DMS53 treated with DMSO at 0.1 percent for 48 hours (cell line): Measurements from ENCODE around the gene SCARB2.

Source experiments
- DNase-seq: peaks from one replicate; lab custom pipeline; 2025; ENCODE audit not compliant: unreplicated experiment; lab: John Stamatoyannopoulos, UW

Gene SCARB2

DNA sequence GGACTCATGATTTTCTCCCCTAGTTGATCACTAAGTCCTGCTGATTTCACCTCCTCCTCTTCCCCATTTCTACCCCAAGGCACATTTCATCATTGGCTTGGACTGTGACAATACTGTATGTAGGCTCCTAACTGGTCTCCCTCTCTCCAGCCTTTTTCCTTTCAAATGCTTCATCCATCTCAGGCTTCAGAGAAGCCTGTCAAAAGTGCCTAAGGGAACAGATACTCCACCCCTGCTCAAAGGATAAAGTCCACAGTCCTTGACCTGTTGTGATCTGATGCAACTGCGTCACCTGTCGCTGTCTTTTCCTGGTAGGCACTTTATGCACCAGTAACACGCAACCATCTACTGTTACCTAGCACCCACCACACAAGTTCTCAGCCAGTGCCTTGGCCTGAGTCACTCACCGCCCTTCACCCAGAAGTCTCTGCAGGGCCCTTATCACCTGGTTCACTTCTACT, 12.8 kb downstream of the SCARB2 start:
- DNase-seq, result peak; percentile 93

DNA sequence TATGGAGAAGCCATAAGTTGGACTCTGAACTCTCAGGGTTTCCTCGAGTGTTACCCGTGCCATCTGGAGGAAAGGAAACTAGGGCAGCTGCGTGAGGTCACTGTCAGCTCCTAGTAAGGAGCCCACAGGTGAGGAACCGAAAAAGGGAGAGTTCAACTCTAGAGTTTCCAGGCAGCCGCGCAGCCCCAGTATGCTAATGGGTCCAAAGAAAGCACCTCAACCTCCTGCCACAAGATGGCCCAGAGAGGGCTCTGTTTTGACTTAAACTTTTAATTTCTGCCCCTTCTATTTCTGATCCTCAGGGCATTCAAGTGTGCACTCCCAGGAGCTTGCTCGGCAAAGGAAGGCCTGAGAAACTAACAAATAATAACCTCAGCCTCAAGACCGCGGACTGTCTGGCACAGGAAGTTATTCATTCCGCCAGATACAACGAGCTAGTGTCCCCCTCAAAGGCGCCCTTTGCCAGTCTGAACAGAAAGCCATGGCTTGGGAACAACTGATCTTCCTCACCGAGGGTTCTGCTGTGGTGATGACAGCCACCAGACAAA, 13.9 kb downstream of the SCARB2 start:
- DNase-seq, result peak; percentile 33

DNA sequence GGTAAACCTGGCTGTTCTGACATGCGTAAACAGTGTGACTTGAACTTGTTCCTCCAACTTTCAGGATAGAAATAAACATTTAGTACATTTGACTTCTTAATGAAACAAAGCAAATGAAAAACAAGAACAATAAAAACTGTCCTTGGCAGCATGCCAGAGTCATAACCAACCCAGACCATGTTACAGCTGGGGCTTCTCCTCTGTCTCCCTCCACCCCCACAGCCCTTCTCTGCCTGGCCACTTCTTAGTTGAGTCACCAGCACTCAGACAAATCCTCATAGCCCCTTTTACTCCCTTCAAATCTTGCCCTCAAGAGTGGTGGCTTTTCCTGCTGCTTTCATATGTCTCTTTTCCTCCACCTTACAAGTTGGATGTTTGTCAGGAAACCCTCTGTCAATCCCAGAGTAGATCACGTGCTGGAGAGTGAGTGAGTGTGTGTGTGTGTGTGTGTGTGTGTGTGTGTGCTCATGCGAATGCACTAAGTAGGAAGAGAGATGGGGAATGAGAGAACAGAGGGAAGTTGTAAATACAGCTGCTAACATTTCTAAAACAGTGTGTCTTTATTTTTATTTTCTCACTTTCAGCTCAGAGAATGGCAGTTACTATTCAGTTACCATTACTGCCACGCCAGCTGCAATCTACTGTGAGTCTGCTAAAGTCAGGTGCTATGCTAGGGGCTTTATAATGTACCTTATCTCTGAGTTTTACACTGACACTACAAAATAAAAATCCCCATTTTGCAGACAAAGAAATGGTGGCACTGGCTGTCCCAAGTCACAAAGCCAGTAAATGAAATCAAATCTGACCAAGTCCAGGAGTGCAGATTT, 15.0 kb downstream of the SCARB2 start:
- peak; percentile 73 for DNase-seq

DNA sequence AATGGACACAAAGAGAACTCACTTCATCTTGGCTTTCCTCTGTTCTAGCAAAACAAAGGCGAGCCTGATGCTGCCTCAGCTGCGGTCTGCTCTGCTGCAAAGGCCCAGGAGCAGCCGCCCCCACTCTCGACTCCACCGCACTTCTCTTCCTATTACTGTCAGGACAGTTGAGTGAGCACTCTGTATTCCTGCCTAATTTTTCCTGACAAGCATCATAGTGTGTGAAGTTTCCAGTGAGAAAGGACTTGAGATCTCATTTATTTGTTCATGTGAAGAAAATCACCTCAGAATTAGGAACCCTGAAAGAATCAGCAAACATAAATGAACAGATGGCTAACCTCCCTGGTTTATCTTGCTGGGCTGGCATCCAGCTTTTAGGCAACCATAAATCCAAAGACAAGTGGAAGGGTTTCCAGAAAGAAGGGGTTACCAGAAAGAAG, 15.6 kb downstream of the SCARB2 start:
- DNase-seq, result peak; percentile 69

DNA sequence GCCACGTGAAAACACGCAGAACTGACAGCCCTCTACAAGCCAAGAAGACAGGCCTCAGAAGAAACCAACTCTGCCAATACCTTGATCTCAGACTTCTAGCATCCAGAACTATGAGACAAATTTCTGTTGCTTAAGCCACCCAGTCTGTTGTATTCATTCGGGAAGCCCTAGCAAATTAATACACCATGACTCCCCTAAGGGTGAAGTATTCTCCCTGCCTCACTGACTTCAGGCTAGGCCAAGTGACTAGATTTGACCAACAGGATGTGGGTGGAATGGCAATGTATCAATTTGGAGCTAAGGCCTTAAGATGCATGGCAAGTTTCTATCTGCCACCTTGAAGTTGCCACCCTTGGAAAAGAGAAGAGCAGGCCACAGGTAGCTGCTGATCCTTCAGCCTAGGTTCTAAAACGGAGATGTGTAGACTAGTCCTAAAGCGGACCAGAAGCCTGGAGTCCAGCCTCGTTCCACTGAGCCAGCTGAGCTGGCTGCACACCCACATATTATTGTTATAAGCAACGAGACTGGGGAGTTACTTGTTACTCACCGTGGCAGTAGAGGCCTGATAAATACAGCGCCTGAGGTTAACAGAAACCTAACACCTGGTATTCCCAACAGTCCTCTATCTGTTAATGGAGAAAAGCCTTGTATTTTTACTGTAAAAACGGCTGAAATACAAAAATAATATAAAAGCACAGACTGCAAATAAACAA, 16.4 kb downstream of the SCARB2 start:
- no peak for DNase-seq

DNA sequence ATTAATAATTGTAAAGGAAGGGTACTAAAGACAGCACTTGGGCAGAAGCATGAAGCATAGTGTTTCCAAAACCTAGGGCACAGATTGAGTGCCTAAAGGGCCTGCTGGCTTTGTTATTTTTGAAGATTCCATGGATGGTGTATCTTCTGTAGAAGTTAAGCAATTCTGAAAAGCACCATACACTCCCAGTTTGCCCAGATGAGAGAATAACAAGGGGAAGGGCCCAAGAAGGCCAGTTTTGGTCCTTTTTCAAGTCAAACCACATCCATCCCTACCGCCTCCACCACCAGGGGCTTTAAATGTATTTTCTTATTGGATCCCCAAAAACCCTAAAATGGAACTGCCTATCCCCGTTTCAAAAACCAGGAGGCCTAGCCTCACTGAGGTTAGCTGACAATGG, 17.2 kb downstream of the SCARB2 start:
- DNase-seq, result no peak

DNA sequence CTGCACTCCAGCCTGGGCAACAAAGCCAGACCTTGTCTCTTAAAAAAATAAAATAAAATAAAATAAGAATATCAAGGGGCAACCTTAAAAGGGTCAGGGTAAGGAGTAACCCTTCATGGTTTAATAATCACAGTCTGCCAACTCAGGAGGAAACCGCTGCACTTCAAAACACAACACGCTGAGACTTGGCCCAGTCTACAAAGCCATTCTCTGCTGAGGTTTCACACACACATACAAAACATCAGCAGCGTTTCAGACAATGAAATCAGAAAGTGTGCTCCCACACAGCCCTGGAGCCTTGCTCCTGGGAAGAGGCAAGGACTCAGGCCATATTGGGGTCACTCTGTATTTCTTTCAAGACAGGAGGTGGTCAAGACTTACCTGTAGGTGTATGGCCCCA, 18.3 kb downstream of the SCARB2 start:
- no peak for DNase-seq

DNA sequence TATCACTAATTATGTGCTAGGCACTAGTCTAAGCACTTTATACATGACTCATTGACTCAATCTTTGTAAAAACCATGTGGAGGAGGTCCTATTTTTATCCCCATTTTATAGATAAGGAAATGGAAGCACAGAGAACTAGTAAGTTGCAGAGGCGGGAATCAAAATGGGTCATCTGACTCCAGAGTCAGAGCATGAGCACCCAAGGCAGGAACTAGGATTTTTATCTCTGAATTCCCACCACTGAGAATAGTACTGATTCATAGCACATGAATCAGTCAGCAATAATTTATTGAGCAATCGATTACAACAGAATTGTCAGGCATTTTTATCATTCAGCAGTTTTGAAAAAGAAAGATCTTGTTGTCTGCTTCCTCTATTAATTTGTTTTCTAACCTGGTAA, 19.3 kb downstream of the SCARB2 start:
- no peak for DNase-seq

DNA sequence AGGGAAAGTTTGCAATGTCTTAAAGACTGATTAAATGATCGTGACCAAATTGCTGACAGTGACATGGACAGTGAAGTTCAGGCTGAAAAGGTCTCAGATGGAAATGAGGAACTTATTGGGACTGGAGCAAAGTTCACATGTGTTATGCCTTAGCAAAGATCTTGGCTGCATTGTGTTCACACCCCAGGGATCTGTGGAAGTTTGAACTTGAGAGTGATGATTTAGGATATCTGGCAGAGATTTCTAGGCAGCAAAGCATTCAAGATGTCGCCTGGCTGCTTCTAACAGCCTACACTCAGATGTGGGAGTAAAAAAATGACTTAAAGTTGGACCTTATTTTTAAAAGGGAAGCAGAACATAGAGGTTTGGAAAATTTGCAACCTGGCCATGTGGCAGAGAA, 21.4 kb downstream of the SCARB2 start:
- no peak for DNase-seq

DNA sequence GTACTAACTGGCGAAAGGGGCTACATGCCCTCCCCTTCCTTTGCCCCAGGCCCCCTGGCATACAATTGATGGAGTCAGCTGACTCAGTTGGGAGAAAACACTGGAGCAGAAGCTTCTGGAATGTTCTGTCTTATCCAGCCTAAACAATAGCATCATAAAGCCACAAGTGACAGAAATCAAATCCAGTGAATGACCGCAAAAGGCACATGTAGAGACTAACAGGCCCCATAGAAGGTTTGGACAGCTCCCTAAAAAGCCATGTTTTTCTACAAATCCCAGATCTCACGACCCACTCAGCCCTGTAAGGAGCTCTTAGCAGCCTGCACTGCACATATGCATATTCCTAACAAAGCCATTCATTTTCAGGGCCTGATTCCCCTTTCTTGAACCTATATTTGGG, 25.1 kb downstream of the SCARB2 start:
- no peak for DNase-seq

DNA sequence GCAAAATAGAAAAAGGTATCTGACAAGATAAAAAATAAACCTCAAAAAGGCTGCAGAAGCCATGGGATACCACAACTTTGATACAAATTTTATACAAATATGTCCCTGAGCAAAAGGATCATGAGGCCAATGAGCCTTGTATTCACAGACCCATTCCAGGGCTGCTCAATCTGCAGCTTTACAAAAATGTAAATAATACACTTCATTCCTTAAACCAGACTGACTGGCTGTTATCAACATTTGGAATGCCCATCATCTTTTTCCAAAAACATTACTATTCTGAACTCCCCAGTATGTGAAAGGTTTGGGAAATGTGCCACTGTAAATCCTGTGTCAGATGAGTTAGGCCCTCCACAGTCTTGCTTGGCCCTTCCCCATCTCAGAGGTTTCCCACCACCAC, 25.5 kb downstream of the SCARB2 start:
- DNase-seq, result no peak

DNA sequence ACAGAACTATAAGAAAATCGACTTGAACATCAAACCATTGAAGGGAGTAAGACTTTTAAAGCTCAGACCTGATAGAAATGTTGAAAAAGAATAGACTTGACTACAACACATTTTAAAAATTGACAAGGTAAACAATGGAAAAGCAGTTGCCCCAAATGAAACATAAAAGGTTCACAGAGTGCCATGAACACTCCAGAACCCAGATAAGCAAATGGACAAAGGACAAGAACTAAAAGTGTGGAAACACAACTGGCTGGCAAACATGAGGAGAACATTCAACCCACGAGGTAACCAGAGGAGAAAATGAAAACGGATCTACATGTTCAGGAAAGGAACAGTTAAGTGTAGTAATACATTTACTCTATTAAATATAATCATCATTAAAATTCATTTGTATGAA, 26.5 kb downstream of the SCARB2 start:
- no peak for DNase-seq

DNA sequence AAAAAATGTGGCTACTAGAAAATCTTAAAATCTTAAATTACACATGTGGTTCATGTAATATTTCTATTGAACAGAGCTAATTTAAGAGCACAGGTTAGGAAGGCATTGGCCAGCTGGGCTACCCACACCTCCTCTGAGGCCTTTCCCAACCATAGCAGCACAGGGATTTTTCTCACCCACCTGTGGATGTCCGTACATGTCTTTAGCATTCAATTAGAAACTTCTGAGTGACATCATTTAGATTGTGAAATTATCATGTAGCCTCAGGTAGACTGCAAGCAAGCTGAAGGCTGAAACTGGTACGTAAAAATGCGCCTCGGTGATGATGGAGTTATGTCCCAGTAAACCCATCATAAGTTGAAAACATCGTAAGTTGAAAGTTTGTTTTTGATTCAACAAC, 31.2 kb downstream of the SCARB2 start:
- DNase-seq, result no peak

DNA sequence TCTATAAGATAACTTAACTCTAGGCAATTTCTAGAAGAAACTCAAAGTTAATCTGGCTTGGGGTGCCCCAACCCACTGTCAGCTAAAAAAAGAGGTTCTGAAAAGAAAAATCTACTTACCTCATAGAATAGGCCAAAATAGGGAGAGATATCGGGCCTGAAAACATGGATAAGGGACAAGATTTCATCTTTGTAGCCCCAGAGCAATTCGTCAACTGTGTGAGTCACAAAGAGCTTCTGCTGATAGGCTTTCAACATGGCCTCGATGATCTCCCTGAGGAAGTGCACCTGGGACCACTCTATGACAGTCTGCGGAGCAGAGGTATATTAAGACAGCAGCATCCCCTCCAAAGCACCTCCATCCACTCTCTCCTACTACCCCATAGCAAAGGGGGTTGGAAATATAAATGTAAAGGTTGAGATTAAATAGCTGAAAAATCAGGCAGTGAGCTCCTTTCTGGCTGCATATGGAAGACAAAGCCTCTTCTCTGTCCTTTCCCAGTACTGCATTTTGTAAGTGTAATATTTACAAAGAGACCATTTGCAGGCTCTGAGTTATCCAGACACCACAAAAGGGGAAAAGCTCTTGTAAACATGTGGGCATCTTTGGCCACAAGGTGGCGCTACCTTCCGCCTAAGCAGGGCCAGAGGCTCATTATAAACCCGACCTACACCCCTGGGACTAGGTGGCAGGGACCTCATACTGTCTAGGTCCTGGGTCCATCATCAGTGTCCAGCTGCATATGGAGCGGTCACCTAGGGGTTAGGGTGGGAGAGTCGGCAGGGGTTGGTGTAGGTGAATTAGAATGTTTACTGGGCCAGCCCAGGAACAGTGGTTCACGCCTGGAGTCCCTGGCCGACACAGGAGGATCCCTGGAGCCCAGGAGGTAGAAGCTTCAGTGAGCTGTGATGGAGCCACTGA, 34.0 kb downstream of the SCARB2 start:
- peak; percentile 60 for DNase-seq

DNA sequence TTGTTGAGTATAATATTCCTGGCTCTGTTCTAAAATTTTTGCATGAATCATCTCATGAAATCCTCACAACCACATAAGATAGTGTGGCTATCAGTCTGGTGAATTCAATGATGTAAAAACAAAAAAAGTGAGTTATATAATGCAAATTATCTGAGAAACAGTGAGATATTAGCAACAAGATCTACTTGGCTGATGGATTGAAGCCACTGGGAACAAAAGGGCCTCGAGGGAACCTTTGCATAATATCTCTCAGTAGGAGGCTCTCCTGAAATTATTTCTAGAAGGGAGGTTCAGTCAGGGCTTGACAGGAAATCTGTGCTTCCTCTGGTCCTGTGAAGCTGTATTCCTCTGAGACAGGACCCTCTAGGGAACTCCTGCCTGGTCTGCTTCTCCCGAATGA, 35.3 kb downstream of the SCARB2 start:
- no peak for DNase-seq

DNA sequence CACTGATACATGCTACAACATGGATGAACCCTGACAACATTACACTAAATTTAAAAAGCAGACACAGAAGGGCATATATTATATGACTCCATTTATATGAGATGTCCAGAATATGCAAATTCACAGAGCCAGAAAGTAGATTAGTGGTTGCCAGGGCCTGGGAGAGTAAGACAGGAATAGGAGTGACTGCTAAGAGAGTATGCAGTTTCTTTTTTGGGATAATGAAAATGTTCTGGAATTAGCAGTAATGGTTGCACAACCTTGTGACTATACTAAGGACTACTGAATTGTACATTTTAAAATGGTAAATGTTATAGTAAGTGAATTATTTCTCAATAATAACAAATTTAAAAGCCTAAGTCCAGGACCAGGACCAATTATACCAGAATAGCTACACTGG, 35.9 kb downstream of the SCARB2 start:
- no peak for DNase-seq

DNA sequence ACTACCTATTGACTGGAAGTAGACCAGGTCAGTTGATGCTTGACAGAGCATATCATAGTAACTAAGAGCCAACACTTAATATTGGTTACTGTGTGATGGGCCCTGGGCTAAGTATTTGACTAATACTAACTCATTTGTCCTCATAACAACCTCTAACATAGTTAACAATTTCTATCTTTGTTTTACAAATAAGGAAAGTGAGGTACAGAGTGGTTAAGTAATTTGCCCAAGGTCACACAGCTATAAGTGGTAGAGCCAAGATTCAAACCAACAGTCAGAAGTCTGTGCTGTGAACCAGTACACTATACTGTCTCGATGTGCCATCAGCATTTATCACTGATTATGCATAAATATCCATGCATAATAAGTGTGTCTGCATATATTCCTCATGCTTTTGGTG, 38.3 kb downstream of the SCARB2 start:
- DNase-seq, result no peak

DNA sequence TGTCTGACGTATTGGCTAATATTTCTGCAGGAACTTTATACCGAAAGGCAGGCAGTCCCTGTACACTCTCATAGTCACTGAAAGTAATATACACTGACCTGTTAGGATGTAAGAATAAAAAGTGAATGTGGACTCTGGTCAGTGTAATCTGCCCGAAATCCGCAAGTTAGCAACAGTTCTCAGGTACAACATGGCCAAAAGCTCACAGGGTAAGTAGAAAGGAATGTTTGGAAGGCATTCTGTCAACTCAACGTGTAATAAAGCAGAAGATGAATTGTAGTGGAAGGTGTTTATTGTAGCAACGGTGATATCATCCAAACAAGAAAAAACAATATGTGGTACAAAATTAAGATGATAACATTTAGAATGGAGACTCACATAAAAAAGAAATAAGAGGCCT, 39.4 kb downstream of the SCARB2 start:
- DNase-seq, result no peak

DNA sequence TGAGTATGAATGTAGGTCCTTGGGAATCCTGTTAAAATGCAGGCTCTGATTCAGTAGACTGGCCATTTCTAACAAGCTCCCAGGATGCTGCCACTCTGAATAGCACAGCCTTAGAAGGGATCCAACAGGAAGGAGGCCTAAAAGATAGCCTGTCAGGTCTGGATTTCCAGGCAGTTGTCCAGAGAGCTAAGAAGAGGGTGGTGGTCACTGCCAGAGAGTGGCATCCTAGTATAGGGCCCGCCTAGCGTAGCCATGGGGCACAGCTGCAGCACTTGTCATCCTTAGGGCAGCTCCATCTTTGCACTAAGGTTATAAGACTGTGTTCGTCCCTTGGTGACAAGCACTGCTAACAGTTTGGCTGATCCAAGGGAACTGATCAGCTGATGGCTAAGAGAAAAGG, 44.9 kb downstream of the SCARB2 start:
- DNase-seq, result no peak

DNA sequence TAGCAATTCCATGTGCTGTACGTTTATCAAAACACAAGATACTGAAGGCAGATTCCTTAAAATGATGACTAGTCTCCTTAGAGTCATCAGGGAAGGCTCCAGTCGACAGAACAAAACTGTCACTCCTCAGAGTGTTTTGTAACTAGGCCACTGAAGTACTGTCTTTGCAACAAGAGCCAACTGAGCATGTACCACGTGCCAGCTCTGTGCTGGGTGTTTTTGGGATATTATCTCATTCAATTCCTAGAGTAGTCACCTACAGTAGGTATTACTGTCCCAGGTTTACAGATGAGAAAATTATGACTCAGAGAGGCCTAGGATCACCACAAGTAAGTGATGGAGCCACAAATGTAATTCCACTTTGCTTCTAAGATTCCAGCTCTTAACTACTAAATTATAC, 47.1 kb downstream of the SCARB2 start:
- DNase-seq, result no peak

DNA sequence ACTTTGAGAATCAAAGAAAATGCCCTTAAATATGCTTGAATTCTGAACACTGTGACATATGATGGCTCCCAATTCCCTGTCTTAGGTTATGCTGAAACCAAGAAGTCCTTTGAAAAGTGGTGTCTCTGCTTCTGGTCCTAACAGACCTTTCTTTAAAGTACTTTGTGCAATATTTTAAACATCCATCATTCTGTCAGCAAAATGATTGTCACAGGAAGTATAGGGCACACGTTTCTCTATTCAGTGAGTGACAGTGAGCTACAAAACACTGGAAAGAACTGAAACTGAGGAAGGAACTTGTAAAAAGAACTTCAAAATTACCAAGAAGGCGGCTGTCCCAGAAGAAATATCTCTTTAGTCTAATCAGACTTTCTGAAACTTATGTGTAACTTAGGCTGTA, 53.3 kb downstream of the SCARB2 start:
- no peak for DNase-seq
